ENCODE results near the gene RCAN2.
A peak's percentile ranks its signal among the peaks of the same experiment; 100 is the strongest.

The RCAN2 gene

DNA sequence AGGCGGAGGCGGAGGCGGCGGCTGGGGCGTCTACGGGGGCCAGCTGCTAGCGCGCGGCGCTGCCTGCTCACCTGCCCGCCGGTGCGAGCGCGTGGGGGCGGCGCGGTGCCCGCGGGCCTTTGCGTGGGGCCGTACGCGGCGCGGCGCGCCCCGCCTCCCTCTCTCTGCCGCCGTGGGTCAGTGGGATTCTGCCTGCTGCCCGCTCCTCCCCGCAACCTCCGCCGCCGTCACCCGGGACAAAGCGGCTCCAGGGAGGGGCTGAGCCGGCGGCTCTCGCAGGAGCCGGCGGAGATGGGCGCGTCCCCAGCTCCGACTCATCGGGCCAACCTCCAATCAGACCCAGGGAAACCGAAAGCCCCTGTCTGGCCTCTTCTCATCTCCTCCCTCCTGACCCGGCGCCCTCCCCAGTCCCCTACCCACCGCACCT is at the start of gene RCAN2:
Gene RCAN2, minus strand, starts transcription at position 249 of the 427 bp plus-strand sequence.
- peak; percentile 43 for DNase-seq
- in situ Hi-C loops (cut with HindIII; ENCODE audit: low pct_ligation_motif_present, low pct_unique_long_range_greater_than_20kb, low sequenced_read_pairs) = no loop called here

DNA sequence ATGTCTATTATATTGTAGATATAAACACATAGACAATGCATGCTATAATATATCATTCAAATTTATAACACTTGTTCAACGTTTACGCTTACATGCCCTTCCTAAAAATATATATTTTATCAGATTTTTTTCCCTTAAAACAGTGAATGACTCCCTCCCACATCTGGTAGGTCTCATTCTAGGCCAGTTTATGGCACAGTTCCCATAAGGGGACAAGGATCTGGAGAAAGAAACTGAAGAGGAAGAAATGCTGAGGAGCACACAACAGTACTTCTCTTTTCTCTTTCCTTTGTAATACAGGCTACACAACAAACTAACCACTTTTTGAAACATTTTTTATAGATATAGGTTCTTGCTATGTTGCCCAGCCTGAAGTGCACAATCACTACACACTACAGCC is 48.6 kb upstream of the RCAN2 start:
- in situ Hi-C loops (cut with HindIII; ENCODE audit: low pct_ligation_motif_present, low pct_unique_long_range_greater_than_20kb, low sequenced_read_pairs) = no loop called here
- DNase-seq = no peak

DNA sequence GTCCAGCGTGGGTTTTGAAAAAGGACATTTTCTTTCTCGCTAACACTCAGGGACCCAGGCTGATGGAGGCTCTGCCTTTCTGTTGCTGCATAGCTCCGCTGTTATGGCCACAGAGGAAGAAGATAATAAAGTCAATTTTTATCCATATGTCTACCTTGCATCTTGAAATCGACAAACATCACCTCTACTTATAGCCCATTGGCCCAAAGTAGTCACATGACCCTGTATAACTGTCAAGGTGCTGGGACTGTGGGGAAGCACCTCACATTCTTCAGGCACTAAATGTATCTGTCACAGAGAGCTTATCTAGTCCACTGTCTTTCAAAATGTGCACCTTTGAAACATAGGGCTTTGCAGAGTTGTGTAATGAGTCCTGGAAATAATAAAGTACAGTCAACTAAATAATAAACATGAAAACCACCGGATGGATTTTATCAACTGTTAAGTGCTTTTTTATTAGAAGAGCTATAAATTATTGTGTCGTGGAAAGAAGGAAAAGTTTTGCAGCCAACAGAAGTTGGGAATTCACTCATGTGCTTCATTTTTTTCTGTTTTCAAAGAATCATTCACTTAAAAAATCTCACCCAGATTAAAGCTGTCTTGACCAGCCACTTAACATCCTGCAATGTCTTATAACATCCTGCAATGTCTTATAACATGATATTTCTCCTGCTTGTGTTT is 47.7 kb upstream of the RCAN2 start:
- in situ Hi-C loops (cut with HindIII; ENCODE audit: low pct_ligation_motif_present, low pct_unique_long_range_greater_than_20kb, low sequenced_read_pairs) = no loop called here
- no peak for DNase-seq

DNA sequence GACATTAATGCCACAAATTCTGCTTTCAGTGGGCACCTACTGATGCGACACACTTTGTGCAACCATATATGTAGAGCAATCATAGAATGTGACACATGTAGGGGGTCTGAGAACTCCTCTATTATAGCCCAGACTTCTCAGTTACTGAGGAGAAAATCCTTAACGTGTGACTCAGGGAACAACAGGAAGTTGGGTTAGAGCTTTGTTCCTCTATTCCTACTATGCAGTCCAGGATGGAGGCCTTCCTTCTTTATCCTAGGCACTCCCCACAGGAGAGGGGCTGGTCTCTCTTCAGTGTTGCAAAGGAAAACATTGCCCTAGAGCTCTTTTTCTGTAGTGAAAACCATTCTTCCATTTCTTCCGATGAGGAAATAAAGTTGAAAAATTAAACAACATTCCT is 39.6 kb upstream of the RCAN2 start:
- in situ Hi-C loops (cut with HindIII; ENCODE audit: low pct_ligation_motif_present, low pct_unique_long_range_greater_than_20kb, low sequenced_read_pairs) = no loop called here
- no peak for DNase-seq

DNA sequence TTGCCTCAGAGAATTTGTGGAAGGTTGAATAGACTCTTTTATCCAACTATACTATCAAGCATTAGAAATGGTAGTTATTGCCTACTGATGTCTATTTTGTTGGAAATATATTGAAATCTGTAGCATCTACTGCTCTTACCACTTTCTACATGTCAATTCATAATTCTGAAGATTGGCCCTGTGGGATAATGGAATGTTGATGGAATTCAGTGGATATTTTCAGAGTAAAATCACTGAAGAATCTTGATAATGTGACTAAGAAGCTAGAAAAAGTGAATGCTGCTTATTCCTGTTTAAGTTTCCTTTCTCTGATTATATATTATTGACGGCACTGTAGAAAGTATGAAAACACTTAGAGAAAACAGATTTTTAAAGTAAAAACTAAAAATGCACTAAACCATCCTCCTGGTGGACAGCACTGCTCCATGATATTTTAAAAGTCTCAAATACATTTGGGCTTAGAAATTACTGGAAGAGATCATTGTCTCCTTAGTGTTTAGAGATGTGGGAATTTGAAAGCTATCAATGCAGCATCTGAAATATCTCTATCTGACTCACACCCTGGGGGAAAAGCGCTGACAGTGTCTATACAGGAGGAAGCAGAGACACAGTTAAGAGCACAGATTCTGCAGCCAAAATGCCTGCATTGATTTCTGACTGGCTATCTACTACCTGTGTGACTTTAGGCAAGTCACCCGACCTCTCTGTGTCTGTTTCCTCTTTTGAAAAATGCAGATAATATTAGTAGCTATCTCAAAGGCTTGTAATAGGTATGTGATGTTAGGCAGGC is 37.9 kb upstream of the RCAN2 start:
- in situ Hi-C loops (cut with HindIII; ENCODE audit: low pct_ligation_motif_present, low pct_unique_long_range_greater_than_20kb, low sequenced_read_pairs) = no loop called here
- no peak for DNase-seq

DNA sequence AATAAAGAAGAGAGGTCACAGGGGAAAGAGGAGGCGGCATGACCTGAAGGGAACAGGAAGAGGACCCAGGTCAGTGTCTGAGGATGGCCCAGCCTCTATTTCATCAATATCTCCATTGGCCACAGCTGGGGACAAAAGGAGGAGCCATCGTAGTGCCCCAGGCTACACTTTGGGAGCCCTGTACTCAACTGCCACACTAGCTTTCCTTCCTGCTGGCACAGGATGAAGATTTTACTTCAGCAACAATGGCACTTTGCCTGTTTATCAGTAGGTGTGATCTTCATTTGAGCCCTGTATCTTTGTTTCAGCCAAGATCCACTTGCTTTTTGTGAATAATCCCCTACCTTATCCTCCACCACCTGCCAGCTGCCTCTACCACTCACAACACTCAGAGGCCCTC is 35.4 kb upstream of the RCAN2 start:
- in situ Hi-C loops (cut with HindIII; ENCODE audit: low pct_ligation_motif_present, low pct_unique_long_range_greater_than_20kb, low sequenced_read_pairs) = no loop called here
- no peak for DNase-seq

DNA sequence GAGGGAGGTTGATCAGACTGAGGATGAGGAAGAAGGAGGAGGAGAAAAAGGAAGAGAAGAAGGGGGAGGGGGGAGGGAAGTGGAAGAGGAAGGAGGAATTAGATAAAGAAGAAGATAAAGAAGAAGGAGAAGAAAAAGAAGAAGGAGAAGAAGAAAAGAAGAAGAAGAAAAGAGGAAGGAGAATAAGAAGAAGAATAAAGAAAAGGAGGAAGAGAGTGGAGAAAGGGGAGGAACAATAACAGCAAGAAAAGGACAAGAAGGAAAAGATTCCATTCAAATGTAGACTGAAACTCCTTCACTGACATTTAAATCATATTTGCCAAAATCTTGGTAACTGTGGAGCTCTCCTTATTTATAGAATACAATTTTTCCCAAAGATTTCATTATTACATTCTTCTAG is 34.3 kb upstream of the RCAN2 start:
- DNase-seq = no peak
- in situ Hi-C loops (cut with HindIII; ENCODE audit: low pct_ligation_motif_present, low pct_unique_long_range_greater_than_20kb, low sequenced_read_pairs) = no loop called here

DNA sequence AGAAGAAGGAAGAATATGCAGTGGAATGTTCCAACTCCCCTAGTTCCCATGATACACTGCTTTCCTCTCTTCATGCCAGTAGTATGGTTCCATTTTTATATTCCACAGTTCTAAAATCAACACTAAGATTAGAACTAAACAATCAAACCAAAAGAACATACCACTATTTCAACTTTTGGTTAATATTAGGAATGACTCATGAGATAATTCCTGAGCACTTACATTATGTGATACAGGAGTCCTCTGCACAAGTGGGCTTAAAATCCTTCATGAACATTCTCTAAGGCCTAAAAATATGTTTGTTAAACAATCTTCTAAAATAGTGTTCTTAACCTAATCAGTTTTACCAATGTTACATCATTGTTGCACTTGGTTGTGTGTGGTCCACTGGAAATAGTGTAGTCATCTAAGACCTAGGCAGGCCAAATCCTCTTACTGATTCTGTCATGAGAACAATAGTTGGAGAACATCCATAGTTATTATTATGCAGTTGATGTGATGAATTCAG is 30.3 kb upstream of the RCAN2 start:
- no peak for DNase-seq
- in situ Hi-C loops (cut with HindIII; ENCODE audit: low pct_ligation_motif_present, low pct_unique_long_range_greater_than_20kb, low sequenced_read_pairs) = no loop called here

DNA sequence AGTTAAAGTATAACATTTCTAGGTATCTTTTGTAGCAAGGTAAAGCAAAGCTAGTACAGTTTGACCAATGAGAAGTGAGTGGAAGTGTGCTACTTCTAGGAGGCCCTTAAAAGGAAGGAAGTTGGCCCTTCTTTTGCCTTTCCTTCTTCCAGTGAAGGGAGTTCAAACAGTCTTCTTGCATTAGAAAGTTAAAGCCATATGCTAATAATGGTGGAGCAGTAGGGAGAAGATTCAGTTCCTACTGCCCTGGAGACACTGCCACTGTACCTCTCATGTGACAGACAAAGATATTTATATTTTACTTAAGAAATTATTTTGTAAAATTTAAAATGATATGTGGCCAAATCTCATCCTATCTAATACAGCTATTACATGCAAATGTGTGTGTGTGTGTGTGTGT is 26.0 kb upstream of the RCAN2 start:
- DNase-seq = no peak
- in situ Hi-C loops (cut with HindIII; ENCODE audit: low pct_ligation_motif_present, low pct_unique_long_range_greater_than_20kb, low sequenced_read_pairs) = no loop called here

DNA sequence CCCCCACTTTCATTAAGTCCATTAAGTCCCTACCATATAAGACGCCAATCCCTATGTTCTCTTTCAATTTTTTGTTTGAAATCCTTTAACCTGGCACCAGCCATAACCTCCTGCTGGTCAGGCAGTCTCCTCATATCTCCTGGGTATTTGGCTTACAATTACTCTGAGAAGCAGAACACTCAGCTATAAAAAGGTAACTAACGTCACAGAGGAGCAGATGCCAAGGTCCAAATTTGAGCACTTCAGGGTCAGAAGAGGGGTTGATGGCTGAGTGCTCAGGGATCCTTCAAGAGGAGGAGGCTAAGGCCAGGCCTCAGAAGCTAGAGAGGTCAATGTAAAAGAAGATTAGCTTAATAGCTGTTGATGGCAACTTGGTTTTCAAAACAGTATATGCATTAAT is 22.3 kb upstream of the RCAN2 start:
- DNase-seq = no peak
- in situ Hi-C loops (cut with HindIII; ENCODE audit: low pct_ligation_motif_present, low pct_unique_long_range_greater_than_20kb, low sequenced_read_pairs) = no loop called here

DNA sequence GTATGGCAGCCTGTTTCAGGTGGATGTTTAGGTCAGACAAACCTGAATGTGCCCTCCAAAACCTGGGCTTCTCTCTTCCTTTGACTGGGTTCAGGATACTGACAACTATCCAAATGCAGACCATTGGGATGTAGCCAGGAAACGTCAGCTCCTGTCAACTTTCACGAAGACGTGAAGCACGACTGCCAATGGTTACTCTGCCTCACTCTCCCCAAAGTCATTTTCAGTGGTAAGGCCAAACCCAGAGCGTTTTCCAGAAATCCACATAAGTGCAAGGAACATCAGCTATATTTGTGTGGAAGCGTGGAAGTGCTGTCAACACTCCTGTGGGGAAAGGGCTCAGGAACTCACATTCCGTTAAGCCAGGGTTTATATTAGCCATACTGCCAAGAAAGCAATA is 20.1 kb upstream of the RCAN2 start:
- in situ Hi-C loops (cut with HindIII; ENCODE audit: low pct_ligation_motif_present, low pct_unique_long_range_greater_than_20kb, low sequenced_read_pairs) = no loop called here
- no peak for DNase-seq

DNA sequence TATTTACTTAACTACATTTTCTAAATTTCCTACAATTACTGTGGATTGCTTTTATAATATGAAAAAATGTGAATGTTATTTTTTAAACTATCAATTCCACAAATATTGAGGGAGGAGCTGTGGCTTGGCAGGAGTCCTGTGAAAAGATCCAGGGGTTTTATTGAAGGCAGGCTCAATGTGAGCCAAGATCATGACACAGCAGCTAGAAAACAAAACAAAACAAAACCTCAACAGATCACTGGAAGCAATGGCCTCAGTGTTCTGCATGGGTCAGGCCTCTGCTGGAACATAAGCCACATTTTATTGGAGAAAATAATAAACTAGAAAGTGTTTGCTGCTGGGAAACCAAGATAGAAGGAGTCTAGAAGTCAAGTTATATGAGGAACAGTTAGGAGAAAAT is 19.4 kb upstream of the RCAN2 start:
- in situ Hi-C loops (cut with HindIII; ENCODE audit: low pct_ligation_motif_present, low pct_unique_long_range_greater_than_20kb, low sequenced_read_pairs) = no loop called here

DNA sequence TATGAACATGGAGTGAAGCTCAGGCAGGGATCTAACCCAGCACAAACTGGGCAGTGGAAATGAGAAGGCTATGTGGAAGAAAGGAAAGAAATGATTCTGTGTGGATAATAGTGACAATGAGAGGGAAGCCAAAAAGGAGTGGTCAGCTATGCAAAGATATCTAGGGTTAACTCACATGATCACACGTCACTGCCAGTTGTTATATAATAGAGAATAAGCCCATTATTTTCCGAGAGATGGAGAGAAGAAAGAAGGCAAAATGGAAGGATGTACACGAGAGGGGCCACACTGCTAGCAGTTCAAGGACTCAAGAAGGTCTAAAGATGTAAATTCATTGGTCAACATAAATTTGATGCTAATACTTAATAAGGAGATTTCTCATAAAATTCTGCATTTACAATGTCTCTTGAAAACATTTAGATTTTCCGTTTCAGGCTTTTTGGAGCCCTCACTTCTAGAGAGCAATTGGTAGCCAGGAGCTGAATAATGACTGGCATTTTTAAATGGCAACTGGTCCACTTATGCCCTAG is 18.8 kb upstream of the RCAN2 start:
- in situ Hi-C loops (cut with HindIII; ENCODE audit: low pct_ligation_motif_present, low pct_unique_long_range_greater_than_20kb, low sequenced_read_pairs) = no loop called here
- no peak for DNase-seq

More for the DNA sequence above, 19.4 kb upstream of the RCAN2 start:
- no peak for DNase-seq

DNA sequence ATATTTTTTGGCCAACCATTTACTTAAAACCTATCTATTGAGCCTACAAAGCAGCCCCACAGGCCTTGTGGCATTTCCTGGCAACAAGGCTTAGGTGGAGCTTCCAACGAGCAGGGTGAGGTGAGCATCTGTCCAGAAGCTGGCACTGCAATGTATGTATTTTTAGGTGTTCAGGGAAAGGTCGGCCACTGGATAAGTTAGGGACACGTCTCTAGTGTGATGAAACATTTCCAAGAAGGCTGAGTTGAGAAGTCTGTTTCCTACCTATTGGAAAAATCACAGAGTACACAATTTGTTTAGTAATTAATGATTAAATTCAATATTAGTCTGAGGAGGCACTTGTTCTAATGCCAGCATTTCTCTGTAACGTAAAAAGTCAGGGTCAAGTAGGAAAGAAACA is 17.8 kb upstream of the RCAN2 start:
- in situ Hi-C loops (cut with HindIII; ENCODE audit: low pct_ligation_motif_present, low pct_unique_long_range_greater_than_20kb, low sequenced_read_pairs) = no loop called here
- no peak for DNase-seq

DNA sequence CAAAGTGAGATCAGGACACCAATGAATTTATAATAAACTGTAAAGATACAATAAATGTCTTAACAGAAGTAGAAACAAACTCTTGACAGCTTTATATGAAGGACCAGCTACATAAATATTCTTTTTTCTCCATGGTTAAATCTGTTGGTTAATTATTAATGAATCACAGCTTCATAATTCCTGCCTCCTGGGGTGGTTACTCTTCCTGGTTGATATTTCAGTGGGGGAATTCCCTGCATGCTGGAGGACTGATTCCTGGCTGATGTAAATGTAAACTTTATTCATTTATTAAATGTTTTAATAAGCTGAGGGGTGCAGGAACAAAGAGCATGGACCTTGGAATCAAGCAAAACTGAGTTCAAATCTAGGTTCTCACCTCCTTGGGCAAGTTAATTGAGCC is 16.2 kb upstream of the RCAN2 start:
- no peak for DNase-seq
- in situ Hi-C loops (cut with HindIII; ENCODE audit: low pct_ligation_motif_present, low pct_unique_long_range_greater_than_20kb, low sequenced_read_pairs) = no loop called here

DNA sequence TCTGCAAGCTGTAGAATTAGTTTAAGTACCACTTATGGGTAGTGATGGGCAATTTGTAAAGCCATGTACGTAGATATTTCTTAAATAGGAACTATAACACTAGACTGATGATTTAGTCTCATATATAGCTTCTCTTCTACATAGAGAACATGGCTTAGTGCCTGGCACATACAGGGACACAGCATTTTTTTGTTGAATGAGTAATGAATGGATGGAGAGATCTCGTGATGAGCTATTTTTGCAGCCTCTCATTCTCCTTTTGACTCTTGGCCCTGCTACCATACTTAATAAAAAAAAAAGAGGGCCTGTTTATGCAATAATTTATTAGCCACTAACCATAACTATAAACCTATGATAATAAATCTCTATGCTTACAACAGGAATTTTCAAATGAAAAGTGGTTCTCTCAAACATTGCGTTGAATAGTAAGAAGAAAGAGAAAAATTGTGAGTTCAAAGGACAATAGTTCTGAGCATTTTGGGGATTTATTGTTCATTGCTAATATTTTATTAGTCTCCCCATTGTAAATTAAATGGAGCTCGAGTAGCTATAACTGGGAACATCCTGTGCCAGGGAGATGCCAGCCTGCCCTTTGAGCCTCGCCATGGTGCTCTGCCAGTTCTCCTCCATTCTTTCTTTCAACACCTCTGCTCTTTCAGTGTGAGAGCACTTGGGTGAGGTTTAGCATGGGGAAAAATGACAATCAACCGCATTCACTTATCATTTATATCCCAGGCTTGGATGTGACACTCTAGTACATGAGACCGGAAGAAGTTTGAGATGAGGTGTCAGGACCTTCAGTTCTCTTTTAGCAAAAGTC is 14.7 kb upstream of the RCAN2 start:
- in situ Hi-C loops (cut with HindIII; ENCODE audit: low pct_ligation_motif_present, low pct_unique_long_range_greater_than_20kb, low sequenced_read_pairs) = no loop called here
- no peak for DNase-seq

DNA sequence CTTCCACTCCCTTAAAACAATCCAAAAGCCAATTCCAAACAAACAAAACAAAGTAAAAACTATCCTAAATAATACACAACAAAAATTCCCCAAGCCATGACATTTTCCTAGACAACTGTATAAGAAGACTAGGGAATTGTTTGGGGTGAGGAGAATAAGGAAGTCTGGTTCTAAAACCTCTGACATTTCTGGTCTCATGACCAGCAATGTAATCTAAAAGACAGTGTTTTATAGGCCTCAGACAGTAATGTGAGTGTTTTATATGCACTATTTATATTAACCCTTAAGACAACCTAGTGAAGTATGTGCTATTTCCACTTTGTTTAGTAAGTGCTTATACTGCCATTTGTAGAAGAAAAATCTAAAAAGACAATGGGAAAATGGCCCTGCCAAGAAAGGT is 13.0 kb upstream of the RCAN2 start:
- DNase-seq = no peak
- in situ Hi-C loops (cut with HindIII; ENCODE audit: low pct_ligation_motif_present, low pct_unique_long_range_greater_than_20kb, low sequenced_read_pairs) = no loop called here

DNA sequence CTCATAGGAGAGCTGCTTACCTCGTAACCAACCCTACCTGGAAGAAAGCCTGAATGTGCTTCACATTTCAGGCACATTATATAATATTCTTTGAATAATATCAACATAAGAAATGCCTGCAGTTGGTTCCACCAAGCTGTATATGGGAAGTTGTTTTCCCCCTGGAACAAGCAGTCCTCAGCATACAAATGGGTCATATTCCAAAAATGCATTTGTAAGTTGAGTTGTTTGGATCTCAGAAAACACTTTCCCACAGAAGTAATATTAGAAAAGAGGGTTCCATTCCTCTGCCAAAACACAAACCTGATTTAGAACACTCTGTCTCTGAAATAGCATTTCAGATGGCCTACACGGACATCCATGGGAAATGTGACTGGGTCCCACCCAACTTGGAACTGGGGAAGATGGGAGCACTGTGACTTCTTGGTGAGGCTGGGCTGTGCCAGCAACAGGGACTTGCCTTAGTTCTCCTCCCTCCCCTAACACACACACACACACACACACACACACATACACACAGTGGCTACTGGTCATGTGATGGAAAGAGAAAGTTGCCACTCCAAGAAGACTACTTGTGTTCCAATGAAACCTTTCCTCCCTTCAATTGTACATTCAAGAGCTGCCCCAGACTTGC is 11.4 kb upstream of the RCAN2 start:
- no peak for DNase-seq
- in situ Hi-C loops (cut with HindIII; ENCODE audit: low pct_ligation_motif_present, low pct_unique_long_range_greater_than_20kb, low sequenced_read_pairs) = no loop called here
